Jurkat, Clone E6-1 (cell line): ENCODE results near the gene TNIK.
"Not testable (repeated sequence)": the region's sequence is repeated elsewhere in the genome, so short reads cannot be mapped to it uniquely, and the experiment has no call there.

Experiments
- DNase-seq: peaks from one replicate; pipeline ENCODE4 v3.0.0-alpha.2; 2011; ENCODE audit warnings: low read depth, low spot score
- H3K4me3 ChIP-seq: 2 replicates; pipeline ENCODE4 v1.5.1; 2011; ENCODE audit warnings: mild to moderate bottlenecking, low read length, control low read depth, moderate library complexity

The TNIK gene

DNA sequence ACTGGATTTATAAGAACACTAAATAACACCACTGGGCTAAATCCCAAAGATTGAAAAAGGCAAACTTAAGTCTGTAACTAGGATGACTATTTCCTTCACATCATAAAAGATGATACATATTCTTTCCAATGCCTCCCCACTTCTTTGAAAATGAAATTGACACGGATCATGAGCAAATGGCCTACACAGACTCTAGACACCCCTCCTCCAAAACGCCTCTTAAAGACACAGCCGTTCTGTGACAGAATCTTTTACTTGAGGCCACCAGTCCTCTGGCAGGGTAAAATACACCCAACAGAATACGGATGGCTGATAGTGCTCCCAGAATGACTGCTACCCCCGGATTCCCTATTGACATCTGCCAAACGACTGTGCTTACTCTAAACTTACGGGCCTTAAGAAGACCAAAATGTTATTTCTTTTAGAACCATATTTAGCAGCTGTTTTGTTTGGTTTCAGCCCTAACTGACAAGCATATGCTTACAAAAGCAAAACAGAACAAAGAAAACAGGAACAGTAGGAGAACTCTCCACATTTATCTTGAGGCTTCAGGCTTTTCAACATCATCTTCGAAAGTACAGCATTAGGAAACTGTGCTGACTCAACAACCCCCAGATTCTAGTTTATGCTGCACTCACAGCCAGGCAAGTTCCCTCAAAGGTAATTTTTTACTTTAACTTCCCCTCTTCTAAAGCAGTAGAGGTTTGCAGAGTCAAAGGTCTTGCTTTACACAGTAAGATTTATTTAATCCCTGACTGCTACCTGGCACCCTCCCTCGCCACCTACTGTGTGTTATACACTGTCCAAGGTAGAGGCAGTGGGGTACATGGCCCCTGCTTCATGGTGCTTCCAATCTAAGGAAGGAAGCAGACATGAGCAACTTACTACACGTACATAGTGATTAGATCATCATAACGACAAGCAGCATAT lies 84.3 kb downstream of the TNIK start:
- DNase-seq: no peak
- no peak overlapping the region for H3K4me3 ChIP-seq

DNA sequence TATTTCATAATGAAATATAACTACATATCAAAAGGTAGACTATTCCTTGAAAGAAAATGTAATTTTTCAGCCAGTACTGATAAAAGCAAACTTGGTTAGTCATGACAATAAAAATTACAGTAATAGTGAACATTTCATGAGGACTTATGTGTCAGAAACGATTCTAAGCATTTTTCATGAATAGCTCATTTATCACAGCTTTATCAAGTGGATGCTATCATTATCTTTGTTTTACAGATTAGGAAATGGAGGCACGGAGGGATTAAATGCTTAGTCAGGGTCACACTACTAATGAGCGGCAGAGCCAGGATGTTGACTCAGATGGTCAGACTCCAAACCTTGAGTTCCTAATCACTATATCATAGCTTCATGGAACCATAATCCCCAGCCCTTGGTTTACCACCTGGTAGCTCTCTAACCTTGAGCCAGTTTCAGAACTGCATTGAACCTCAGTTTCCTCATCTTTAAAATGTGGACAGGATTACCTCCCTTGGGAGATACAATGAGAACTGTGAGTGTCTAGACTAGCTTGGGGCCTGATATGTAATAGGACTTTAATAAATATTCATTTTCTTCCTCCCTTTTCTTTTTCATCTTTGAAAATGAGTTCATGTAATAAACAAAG lies 85.4 kb downstream of the TNIK start:
- H3K4me3 ChIP-seq: no peak overlapping the region
- no peak for DNase-seq

DNA sequence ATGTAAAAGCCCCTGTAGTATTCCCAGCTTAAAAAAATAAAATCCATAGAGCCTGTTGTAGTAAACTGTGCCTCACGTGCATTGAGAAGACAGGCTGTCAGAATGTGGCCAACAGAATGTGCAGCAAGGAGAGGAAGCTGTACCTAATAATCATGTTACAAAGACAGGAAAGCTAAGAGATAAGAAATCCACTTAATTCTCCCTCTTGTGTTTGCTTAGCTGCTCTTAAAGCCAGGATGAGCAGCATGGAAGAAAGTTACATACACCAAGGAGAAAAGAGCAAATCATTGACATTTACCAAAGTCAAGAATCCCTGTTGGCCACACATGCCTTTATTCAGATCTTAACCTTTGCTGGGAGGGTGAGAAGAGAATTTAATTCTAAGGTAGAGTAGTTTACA lies 85.9 kb downstream of the TNIK start:
- DNase-seq: no peak
- H3K4me3 ChIP-seq: no peak overlapping the region

DNA sequence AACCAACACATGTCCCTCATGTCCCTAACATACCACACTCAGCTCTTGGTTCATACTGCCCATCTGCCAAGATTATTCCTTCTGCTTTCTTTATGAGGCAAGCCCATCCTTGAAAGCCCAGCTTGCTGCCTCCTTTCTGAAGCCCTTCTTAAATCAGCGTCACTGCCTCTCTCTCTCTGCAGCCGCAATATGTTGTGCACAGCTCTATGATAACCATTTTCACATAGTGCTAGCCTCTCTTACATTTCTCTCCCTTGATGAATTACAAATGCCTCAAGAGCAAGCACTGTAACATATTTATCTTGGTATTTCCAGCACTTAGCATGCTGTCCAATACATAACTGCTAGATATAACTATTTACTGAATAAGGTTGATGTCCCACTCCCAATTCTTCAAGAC lies 86.5 kb downstream of the TNIK start:
- no peak for DNase-seq
- H3K4me3 ChIP-seq: no peak overlapping the region

DNA sequence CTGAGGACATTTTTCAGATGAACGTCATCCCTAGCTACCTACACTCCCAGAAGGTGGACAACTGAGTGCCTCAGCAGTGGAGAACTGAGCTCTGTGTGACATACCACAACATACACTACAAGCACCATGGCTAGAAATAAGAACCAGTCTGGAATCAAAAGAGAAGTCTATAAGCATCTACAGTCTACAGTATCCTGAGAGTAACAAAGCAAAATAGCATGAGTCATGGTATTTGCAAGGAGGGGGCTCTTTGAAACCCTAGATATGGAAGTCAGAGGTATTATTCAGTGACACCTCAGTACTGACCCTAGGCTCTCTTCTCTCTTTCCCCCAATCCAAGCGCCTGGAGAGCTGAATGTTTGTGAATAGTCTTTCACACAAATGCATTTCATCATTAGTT lies 87.5 kb downstream of the TNIK start:
- H3K4me3 ChIP-seq: no peak overlapping the region
- DNase-seq: no peak

DNA sequence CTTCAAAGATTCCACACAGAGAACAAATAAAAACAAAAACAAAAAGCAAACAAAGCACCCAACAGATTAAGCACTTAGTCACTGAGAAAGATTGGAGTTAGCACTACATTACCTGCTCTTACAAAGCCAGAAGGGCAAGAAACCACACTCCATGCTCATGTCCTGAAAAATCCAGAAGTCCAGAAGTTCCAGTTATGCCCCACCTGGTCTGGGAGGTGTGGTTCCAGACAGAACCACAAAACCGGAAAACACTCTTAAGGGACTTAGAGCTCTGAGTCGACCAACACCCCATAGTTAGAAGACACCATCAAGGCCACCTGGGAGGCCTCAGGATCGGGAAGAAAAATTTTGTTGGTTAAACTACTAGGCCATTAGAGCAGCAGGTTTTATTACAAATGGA lies 88.9 kb downstream of the TNIK start:
- DNase-seq: no peak
- H3K4me3 ChIP-seq: no peak overlapping the region

DNA sequence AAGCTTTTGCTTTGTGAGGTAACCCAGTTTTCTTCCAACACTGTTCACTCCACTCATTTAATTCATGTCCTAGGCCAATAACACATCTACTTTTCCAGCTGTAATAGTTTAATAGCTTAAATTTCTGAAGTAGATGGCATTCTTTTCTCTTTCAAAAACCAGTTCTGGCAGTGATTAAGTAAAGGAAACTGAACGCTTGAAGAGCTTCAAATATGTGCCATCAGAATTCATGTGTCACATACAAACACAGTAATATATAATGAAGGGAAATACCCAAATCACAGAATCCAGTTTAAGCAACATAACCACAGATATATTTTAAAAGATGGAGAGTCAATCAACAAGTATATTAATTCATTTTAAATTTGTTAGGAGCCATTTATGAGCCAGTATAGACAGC lies 91.0 kb downstream of the TNIK start:
- H3K4me3 ChIP-seq: no peak overlapping the region
- DNase-seq: no peak

DNA sequence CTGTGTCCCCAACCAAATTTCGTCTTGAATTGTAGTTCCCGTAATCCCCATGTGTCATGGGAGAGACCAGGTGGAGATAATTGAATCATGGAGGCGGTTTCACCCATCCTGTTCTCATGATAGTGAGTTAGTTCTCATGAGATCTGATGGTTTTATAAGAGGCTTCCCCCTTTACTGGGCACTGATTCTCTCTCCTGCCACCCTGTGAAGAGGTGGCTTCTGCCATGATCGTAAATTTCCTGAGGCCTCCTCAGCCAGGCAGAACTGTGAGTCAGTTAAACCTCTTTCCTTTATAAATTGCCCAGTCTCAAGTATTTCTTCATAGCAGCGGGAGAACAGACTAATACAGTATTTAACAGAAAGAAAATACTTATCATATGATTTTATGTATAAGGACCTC lies 93.5 kb downstream of the TNIK start:
- H3K4me3 ChIP-seq, DNase-seq: not testable (repeated sequence)

DNA sequence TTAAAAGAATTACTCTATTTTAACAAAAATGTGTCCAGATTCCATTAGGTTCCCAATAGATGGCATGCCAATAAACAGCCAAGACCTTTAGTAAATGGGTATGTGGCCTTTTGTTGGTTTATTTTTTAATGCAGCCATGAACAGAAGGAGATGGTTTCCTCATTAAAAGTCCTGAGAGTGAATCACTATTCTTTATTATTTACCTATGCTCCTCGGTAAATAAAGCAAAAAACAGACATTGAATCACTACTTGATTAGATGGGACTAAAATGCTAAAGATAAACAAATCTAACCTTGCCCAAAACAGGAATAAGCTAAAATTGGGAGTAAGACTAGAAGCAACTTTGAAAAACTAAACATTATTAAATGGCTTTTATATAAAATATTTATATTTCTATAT lies 94.2 kb downstream of the TNIK start:
- H3K4me3 ChIP-seq: no peak overlapping the region
- DNase-seq: no peak

DNA sequence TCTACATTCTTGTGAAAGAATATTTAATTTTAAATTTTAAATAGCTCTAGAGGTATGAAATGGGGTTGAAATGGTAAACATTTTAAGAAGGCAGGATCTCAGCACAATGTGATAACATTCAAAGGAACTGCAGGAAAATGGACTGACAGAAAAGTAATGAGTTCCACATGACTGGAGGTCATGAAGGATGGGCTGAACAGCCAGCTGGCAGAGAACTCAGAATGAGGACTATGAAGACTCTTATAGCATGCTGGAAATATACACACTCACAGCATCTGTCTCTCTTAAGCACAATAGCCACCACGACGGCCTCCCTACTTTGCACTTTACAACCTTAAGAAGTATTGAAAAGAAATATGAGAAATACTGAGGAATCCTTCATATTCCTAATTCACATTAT lies 94.7 kb downstream of the TNIK start:
- no peak for DNase-seq
- H3K4me3 ChIP-seq: no peak overlapping the region

DNA sequence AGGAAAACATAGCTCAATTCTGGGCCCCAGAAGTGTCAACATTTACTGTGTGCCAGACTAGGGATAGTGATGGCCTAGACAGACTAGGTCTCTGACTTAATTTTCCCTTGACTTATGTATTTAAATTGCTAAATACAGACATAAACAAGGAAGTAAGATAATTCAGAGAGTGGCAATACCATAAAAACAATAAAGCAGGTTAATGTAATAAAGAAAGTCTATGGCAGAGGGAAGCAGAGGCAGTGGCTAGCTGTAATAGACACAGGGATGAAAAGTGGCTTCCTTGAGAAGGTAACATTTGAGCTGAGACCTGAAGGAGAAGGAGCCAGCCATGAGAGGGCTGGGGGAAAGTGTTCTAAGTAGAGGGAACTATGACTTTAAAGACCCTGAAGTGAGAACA lies 95.7 kb downstream of the TNIK start:
- no peak overlapping the region for H3K4me3 ChIP-seq
- no peak for DNase-seq

DNA sequence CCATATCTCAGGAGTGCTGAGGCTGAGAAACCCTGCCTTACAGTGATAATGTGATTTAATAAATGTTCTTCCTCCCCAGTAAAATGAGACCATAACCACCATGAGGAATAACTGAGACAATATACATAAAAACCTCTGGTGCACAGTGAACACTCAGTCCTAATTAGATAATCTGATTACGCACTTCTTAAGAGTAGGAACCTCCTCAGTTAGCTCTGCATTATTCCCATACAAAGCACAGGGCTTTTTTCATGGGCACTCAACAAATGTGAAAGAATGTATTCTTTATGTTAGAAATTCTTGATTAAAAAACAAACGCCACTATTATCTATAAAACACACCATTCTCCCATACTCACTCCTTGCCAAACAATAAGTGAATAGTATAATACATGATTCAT lies 97.0 kb downstream of the TNIK start:
- no peak for DNase-seq
- no peak overlapping the region for H3K4me3 ChIP-seq

DNA sequence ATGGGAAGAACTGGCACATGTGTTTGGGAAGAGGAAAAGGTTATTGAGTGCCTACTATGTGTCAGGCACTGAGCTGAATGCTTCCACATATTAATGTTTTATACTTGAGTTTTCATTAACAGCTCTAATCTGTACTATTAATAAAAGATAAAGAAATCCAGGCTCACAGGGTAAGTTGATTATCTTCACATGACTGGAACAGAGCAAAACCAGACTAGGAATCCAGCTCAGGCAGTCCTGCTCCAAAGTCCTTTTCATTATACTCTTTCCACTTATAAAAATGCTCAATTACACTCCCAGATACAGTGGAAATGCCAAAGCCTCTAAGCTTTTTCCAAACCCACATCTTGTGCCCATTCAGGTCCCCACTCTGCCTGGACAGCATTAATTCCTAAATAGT lies 97.6 kb downstream of the TNIK start:
- no peak overlapping the region for H3K4me3 ChIP-seq
- no peak for DNase-seq

DNA sequence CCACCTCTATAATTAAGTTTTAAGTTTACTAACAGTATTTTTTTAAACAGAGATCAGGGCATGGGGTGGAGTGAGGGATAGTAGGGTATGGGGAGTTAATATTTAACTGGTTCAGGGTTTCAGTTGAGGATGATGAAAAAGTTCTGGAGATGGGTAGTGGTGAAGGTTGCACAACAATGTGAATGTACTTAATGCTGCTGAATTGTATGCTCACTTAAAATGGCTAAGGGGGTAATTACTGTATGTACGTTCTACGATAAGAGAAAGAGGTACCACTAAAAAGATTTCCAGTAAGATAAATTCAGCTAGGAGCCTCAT lies 101.4 kb downstream of the TNIK start:
- no peak overlapping the region for H3K4me3 ChIP-seq
- DNase-seq: no peak

DNA sequence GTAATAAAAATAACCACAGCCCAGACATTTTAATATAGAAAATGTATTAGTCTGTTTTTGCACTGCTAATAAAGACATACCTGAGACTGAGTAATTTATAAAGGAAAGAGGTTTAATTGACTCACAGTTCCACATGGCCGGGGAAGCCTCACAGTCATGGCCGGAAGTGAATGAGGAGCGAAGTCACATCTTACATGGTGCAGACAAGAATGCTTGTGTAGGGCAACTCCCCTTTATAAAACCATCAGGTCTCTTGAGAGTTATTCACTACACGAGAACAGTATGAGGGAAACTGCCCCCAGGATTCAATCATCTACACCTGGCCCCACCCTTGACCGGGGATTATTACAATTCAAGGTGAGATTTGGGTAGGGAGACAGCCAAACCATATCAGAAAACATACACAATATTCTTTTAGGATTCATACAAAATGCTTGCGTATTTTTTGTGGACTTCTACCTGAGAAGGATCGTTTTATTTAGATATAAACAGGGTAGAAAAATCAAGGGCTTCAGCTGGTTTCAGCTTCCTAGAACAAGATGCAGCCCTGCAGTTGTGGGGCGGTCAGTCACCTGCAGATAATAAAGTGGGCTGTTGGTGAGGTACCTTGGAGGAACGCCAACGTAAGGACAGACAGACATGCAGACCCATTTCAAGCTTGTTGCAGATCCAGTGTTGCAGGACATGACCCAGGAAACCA lies 101.9 kb downstream of the TNIK start:
- no peak for DNase-seq

DNA sequence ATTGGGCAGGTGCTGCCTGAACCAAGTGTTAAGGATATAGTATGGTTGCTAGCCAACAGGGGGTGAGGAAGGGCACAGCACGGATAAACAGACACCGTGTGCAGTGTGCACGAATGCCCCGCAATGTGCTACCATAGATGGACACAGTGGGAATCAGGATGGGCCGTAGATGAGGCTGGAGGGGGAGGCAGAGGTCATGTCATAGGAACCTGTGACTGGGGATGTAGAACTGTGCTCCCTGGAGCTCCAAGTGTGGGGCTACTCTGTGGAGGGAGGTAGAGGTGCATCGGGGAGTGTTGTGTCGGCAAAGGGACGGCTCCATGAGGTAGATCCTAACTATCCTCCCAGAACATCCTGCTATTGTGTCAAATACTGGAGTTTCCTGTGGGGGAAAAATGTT lies 102.5 kb downstream of the TNIK start:
- no peak overlapping the region for H3K4me3 ChIP-seq
- DNase-seq: no peak

More for the DNA sequence above, 101.9 kb downstream of the TNIK start:
- no peak overlapping the region for H3K4me3 ChIP-seq

DNA sequence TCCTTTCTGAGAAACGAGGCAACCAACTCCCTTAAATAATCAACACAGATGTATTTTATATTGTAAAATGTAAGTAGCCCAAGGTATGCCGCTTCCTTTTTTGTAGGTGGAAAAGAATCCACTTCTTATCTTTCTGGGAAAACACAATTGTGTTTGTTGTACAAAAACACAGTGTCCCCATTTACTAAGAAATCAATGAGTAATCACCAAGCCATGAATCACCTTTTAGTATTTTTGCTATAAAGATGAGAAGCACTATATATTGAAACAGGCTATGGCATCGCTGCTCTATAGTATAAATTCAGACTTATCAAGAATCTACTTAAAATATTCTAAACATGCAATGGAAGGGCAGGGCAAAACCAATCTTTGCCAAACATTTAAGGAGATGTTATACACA lies 104.0 kb downstream of the TNIK start:
- no peak overlapping the region for H3K4me3 ChIP-seq
- no peak for DNase-seq

DNA sequence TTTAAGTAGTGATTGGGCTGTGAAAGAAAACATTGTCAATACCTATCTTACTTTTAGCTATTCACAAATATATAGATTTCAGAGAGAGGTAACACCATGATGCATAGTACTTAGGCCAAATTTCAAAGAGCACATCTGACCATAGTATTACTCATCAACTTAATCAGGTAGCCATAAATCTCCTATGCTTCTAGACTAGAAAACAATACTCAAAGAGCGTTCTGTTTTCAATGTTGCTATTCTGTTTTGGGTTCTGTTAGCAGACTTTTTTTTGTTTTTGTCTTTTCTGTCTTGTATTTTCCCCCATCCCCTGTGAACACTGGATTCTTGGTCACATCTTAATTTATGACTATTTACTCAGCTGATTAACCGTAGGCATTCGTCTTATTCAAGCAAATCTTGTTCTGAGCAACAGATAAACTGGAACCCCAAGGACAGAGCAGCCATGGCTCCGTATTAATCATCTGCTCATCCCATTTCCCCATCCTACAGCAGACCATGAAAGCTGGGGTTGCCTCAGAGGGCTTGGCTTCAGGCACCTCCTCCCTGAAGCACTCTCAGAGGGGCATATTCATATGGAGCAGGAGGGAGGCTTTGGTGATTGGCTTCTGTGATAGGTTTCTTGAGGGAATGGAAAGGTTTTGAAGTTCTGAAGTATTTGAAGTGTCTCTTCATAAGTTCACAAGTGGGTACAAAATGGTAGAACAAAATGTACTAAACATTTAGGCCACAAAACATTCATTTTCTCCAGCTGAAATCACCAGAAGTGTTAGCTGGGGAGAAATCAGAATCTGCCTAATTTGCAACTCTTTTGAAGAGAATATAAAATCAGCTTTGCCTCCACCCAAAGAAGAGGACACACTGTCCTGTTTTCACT lies 105.3 kb downstream of the TNIK start:
- DNase-seq: no peak

DNA sequence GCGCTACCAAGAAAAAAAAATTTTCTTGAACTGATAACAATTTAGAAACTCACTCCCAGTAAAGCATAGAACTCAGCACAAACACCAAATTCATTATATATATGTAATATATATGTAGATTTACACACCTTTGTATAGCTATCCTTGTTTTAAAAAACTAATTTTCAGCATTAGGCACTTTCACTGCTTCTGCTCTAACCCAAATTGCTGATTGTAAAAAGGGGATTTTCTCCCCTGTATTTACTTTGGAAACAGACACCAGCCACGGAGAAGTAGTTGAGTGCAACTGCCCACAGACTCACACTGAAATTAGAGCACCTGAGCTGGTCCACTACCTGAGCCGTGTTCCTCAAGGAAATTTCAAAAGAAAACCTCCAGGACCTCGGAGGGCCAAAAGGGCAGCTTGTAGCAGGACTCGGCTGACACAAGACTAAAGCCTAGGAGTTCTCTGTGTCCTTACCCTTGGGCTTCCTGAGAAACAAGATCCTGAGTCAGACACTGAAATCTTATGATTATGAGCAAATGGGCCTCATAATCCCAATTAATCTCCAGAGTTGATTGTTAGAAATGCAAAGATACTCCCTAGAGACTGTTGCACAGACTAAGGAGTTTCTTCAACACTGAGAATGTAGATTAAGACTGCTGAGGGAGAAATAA lies 106.0 kb downstream of the TNIK start:
- no peak for DNase-seq
- no peak overlapping the region for H3K4me3 ChIP-seq

More for the DNA sequence above, 105.3 kb downstream of the TNIK start:
- H3K4me3 ChIP-seq: no peak overlapping the region
